GM19023 (cell line): ENCODE results near the gene CERS1.
A peak's percentile ranks its signal among the peaks of the same experiment; 100 is the strongest.
"Not testable (repeated sequence)": the region's sequence is repeated elsewhere in the genome, so short reads cannot be mapped to it uniquely, and the experiment has no call there.

Source experiments
- ATAC-seq: cut with Tn5 transposase; IDR thresholded peaks from one replicate; pipeline ENCODE4 v1.9.1; 2021; ENCODE audit warnings: mild to moderate bottlenecking, moderate library complexity; ENCODE audit not compliant: unreplicated experiment

Gene CERS1

GRCh38 chr19:18919086-18919899, 23.3 kb upstream of the CERS1 start, which contains the start of the genes COPE and DDX49:
COPE (minus strand) TSS chr19:18919387; CDS start chr19:18919348, 39 bp downstream.
DDX49 (plus strand) TSS chr19:18919715; CDS start chr19:18919742, 27 bp downstream.
- peak; percentile 93 for ATAC-seq

GRCh38 chr19:18917593-18917992, 21.6 kb upstream of the CERS1 start:
- ATAC-seq, result not testable (repeated sequence)

GRCh38 chr19:18915639-18916038, 19.7 kb upstream of the CERS1 start:
- no peak for ATAC-seq

GRCh38 chr19:18913466-18913865, 17.5 kb upstream of the CERS1 start:
- no peak for ATAC-seq

GRCh38 chr19:18912933-18913332, 17.0 kb upstream of the CERS1 start:
- ATAC-seq, result no peak

GRCh38 chr19:18910801-18911436, 15.0 kb upstream of the CERS1 start:
- no peak for ATAC-seq

- ATAC-seq, result no peak
Observed at GRCh38 chr19:18910010-18910409, 14.1 kb upstream of the CERS1 start.

GRCh38 chr19:18908917-18909619, 13.1 kb upstream of the CERS1 start:
- ATAC-seq, result no peak

GRCh38 chr19:18906605-18907519, 10.9 kb upstream of the CERS1 start:
- ATAC-seq, result no peak

GRCh38 chr19:18905513-18906236, 9.7 kb upstream of the CERS1 start:
- ATAC-seq, result no peak

- no peak for ATAC-seq
Observed at GRCh38 chr19:18905058-18905456, 9.1 kb upstream of the CERS1 start.

GRCh38 chr19:18904334-18905057, 8.5 kb upstream of the CERS1 start:
- no peak for ATAC-seq

GRCh38 chr19:18903156-18904037, 7.4 kb upstream of the CERS1 start:
- ATAC-seq, result no peak

GRCh38 chr19:18902519-18902918, 6.6 kb upstream of the CERS1 start:
- ATAC-seq, result not testable (repeated sequence)

- no peak for ATAC-seq
Observed at GRCh38 chr19:18901491-18901890, 5.5 kb upstream of the CERS1 start.

- ATAC-seq, result no peak
Observed at GRCh38 chr19:18900700-18901481, 4.9 kb upstream of the CERS1 start.
